GM20000 (cell line): Measurements from ENCODE around the gene C2orf81.

Experiments used
- DNase-seq: peaks from one replicate; pipeline ENCODE4 v3.0.0; 2012; ENCODE audit warnings: low spot score
- TF ChIP-seq, protein P1 (sequence below): IDR thresholded peaks from 2 replicates; pipeline ENCODE4 v1.5.1; 2012; ENCODE audit warnings: mild to moderate bottlenecking, control low read depth; ENCODE audit errors: extremely low read depth, missing control alignments

Gene C2orf81

DNA sequence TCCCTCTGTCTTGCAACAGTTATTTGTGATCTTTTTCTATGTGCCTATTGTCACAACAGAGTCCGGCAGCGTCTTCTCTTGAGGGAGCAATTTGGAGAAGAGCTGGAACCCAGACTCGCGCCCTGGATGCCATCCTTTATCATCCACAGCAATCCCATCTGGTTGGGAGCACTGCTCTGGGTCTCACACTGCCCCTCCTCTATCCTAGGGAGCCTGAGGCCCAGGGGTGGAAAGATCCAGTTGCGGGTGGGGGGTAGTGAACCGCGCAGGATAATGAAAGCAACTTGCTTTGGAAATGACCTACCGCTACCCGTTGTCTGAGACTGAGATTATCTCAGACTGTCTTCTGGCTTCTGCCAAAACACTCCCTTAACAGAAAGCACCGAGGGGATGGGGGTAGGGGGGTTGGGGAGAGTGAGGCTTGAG, 37.5 kb upstream of the C2orf81 start:
- TF ChIP-seq, protein P1, sequence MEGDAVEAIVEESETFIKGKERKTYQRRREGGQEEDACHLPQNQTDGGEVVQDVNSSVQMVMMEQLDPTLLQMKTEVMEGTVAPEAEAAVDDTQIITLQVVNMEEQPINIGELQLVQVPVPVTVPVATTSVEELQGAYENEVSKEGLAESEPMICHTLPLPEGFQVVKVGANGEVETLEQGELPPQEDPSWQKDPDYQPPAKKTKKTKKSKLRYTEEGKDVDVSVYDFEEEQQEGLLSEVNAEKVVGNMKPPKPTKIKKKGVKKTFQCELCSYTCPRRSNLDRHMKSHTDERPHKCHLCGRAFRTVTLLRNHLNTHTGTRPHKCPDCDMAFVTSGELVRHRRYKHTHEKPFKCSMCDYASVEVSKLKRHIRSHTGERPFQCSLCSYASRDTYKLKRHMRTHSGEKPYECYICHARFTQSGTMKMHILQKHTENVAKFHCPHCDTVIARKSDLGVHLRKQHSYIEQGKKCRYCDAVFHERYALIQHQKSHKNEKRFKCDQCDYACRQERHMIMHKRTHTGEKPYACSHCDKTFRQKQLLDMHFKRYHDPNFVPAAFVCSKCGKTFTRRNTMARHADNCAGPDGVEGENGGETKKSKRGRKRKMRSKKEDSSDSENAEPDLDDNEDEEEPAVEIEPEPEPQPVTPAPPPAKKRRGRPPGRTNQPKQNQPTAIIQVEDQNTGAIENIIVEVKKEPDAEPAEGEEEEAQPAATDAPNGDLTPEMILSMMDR = no peak
- no peak for DNase-seq

DNA sequence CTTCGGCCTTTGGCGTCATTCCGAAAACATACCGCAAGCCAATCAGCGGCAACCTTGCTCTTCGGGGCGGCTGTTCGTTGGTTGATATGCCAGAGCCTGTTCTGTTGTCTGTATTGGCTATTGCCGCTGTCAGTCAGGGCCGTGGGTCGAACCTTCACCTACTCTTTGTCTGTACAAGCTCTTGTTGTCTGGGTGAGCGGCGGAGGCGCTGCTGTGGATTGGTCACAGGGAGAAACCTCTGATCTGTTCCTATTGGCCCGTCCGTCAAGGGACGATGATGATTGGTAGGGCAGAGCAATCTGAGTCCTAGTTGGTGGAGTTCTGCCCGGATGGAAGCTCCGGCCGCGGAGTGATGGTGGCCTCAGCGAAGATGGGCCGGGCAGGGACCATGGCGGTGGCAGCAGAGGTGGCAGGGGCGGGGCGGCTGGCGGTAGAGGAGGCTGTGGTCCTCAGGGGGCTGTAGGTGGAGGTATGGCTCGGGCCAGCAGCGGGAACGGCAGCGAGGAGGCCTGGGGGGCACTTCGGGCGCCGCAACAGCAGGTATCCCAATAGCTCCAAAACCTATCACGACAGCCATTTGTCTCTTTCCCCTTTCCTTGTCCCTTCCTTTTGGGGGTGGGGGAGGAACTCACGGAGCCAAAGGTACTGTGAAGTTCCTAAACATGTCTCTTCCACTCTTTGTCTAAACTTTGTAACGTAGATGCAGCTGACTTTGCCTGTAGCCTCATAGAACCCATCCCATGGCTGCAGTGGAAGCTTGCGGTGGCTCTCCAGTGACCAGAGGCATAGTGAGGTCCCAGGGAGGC, 36.9 kb upstream of the C2orf81 start, which contains the start of gene WBP1:
Gene WBP1, plus strand, starts transcription at position 307 of the 806 bp plus-strand sequence. Its CDS starts 165 bp downstream, at position 472.
- peak; percentile 97 for DNase-seq
- TF ChIP-seq, protein P1 = no peak

DNA sequence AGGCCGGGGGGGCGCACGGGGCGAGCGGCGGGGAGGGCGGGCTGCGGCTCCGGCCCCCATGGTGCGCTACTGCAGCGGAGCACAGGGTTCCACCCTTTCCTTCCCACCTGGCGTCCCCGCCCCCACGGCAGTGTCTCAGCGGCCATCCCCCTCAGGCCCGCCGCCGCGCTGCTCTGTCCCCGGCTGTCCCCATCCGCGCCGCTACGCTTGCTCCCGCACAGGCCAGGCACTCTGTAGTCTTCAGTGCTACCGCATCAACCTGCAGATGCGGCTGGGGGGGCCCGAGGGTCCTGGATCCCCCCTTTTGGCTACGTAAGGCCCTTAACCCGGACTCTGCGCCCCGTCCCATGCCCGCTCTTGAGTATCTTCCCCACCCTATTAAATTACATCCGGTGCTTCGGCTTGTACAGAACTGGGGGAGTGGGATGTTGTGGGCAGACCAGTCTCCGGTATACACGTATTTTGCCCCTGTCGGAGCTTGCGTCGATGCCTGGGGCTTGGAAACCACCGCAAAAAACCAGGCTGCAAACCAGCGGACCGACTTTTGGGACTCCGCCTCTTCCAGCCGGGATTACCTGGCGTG, 36.2 kb upstream of the C2orf81 start:
- TF ChIP-seq, protein P1 = no peak
- peak; percentile 81 for DNase-seq

DNA sequence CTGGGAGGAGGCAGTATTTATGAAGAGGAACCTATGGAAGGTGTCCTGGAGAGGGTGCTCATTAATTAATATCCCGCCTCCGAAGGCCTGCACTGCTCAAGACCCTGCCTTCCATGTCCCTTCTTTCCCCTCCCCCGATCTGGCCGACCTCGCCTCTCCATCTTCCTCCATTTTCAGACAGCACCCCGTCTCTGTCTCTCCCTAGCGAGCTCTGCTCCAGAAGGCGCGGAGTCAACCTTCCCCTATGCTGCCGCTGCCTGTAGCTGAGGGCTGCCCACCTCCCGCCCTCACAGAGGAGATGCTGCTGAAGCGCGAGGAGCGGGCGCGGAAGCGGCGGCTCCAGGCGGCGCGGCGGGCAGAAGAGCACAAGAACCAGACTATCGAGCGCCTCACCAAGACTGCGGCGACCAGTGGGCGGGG, 35.7 kb upstream of the C2orf81 start:
- TF ChIP-seq, protein P1 = no peak
- no peak for DNase-seq

DNA sequence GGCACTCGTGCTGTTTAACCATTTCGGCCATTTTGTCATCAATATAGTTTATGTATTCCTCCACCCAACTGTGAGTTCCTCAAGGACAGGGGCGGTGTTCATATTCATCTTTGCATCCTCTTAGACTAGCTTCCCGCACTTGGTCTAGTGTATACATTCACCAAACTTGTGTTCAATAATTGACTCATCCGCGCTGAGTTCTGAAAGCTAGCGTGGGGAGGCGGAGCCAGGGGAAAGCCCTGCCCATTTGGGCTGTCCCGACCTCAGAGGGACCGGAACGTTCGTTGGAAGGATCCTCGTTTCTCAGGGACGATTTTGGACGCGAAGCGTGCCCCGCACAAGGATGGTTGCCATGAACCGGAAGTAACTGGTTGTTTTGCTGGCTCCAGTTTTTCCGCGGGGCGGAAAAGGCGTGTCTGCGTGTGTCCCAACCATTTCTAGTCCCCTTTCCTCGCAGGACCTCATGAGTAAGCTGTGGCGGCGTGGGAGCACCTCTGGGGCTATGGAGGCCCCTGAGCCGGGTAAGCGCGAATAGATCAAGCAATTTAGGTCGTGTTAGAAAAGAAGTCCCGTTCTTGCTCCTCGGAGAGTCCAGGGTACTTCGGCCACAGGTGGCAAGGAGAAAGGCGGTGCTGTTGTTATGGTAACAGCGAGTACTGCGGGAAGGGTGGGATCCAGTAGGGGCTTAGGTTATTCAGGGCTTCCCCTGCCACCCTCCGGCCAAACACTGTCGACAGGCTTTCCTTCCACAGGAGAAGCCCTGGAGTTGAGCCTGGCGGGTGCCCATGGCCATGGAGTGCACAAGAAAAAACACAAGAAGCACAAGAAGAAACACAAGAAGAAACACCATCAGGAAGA, 33.5 kb upstream of the C2orf81 start, which contains the start of gene INO80B:
Gene INO80B, plus strand, starts transcription at position 434 of the 858 bp plus-strand sequence. Its CDS starts 30 bp downstream, at position 464.
- DNase-seq = peak; percentile 86
- TF ChIP-seq, protein P1 = no peak

DNA sequence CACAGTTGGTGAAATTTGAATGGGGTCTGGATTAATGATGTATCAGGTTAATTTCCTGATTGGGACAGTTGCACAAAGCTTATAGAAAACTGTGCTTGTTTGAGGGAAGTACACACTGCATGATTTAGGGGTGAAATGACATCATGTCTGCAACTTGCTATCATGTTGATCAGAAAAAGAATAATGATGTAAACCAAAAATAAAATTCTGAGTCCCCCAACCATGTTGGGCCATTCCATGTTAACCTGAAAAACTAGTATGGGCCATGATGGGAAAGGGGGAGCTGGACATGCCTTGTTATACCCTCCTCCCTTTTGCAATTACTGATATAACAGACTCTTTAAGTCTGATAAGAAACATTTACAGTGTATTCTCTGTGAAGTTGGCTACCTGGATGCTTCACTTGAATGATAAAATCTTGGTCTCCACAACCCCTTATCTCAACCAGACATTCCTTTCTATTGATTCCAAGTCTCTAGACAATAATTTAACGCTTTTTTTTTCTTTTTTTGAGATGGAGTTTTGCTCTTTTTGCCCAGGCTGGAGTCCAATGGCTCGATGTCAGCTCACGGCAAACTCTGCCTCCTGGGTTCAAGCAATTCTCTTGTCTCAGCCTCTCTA, 29.3 kb upstream of the C2orf81 start:
- DNase-seq = no peak
- TF ChIP-seq, protein P1 = no peak
